Inferior parietal cortex (tissue), 1 donor: ENCODE measurements around the gene IL1R2.

Source experiments
- DNase-seq: peaks from one replicate; pipeline ENCODE4 v3.0.0-alpha.2; 2016; ENCODE audit errors: extremely low spot score

IL1R2 gene

GRCh38 chr2:102041351-102041750, 49.6 kb downstream of the IL1R2 start:
- DNase-seq: no peak

GRCh38 chr2:102042196-102043081, 50.7 kb downstream of the IL1R2 start:
- DNase-seq: no peak

GRCh38 chr2:102043560-102043959, 51.8 kb downstream of the IL1R2 start:
- DNase-seq: no peak

- no peak for DNase-seq
These were observed 52.6 kb downstream of the IL1R2 start for GRCh38 chr2:102044235-102044896.

GRCh38 chr2:102044967-102045489, 53.3 kb downstream of the IL1R2 start:
- DNase-seq: no peak

- no peak for DNase-seq
These were observed 53.9 kb downstream of the IL1R2 start for GRCh38 chr2:102045697-102046096.

GRCh38 chr2:102046135-102046986, 54.6 kb downstream of the IL1R2 start:
- no peak for DNase-seq

- no peak for DNase-seq
These were observed 56.7 kb downstream of the IL1R2 start for GRCh38 chr2:102048465-102048864.

- peak; percentile 17 for DNase-seq
These were observed 58.1 kb downstream of the IL1R2 start for GRCh38 chr2:102049756-102050443.

GRCh38 chr2:102050854-102051391, 59.2 kb downstream of the IL1R2 start:
- DNase-seq: peak; percentile 44

- DNase-seq: no peak
These were observed 60.0 kb downstream of the IL1R2 start for GRCh38 chr2:102051692-102052277.

- no peak for DNase-seq
These were observed 60.6 kb downstream of the IL1R2 start for GRCh38 chr2:102052365-102052764.

- no peak for DNase-seq
These were observed 61.3 kb downstream of the IL1R2 start for GRCh38 chr2:102053096-102053495.

GRCh38 chr2:102055346-102055990, 63.7 kb downstream of the IL1R2 start:
- no peak for DNase-seq

- DNase-seq: no peak
These were observed 64.4 kb downstream of the IL1R2 start for GRCh38 chr2:102056079-102056581.

- no peak for DNase-seq
These were observed 65.9 kb downstream of the IL1R2 start for GRCh38 chr2:102057502-102058292.

GRCh38 chr2:102058293-102058833, 66.6 kb downstream of the IL1R2 start:
- no peak for DNase-seq

- no peak for DNase-seq
These were observed 67.4 kb downstream of the IL1R2 start for GRCh38 chr2:102059151-102059550.

- DNase-seq: no peak
These were observed 68.3 kb downstream of the IL1R2 start for GRCh38 chr2:102060047-102060446.
